Esophagus muscularis mucosa (tissue), 3 donors: ENCODE results near the gene SS18L1.

Source experiments
- CTCF ChIP-seq, 3 experiments: fragments of 200-600 bp in 2 of 3; fragments of 450-650 bp in 1 of 3; sonication (generic) in 2 of 3; IDR thresholded peaks; one replicate each; pipeline ENCODE4 v1.5.1; 2017 to 2019; ENCODE audit warnings: antibody characterized with exemption in 3 of 3, mild to moderate bottlenecking in 2 of 3, moderate library complexity in 1 of 3
- POLR2A ChIP-seq: fragments of 450-650 bp; IDR thresholded peaks from one replicate; pipeline ENCODE4 v1.6.1; 2017; ENCODE audit warnings: antibody characterized with exemption, moderate library complexity, mild to moderate bottlenecking, low read depth
- POLR2AphosphoS5 ChIP-seq, 2 donors: sonication (generic); formaldehyde crosslinking; IDR thresholded peaks; one replicate each; pipeline ENCODE4 v1.6.1; 2017; ENCODE audit warnings: antibody characterized with exemption in 2 of 2

- TF ChIP-seq POLR2AphosphoS5 (IDR thresholded peaks at IDR 0.05): no peak
- no peak for TF ChIP-seq POLR2A
- no peak for TF ChIP-seq CTCF (IDR thresholded peaks at IDR 0.05)
Observed at GRCh38 chr20:62227977-62228958, 84.7 kb downstream of the SS18L1 start.
